K562 (cell line): Measurements from ENCODE around the gene BLOC1S4. TPM values are rescaled to one million over a fixed set of nuclear protein-coding genes. Genes with fewer than 3 reads are reported as not detected.

Experiments
- ATF2 ChIP-seq: sonication (generic); formaldehyde crosslinking; IDR thresholded peaks from 2 replicates; pipeline ENCODE4 v1.8.1; 2022; ENCODE audit warnings: missing genetic modification reagents
- ETV1 ChIP-seq: fragments of 450-650 bp; conservative IDR thresholded peaks from 2 replicates; pipeline ENCODE4 v1.6.1; 2016; ENCODE audit warnings: missing genetic modification characterization, control low read depth, low read depth, missing compliant biosample characterization
- THAP7 ChIP-seq: fragments of 250-450 bp; sonication (Bioruptor Pico); IDR thresholded peaks from 2 replicates; pipeline ENCODE4 v1.5.0; 2021
- USF2 ChIP-seq: sonication (generic); formaldehyde crosslinking; IDR thresholded peaks from 2 replicates; pipeline ENCODE4 v1.5.0; 2020; ENCODE audit warnings: missing genetic modification reagents
- ZFP30 ChIP-seq: fragments of 250-450 bp; sonication (Bioruptor Pico); IDR thresholded peaks from 2 replicates; pipeline ENCODE4 v1.8.0; 2022; ENCODE audit warnings: moderate library complexity, mild to moderate bottlenecking, inconsistent platforms, borderline replicate concordance
- polyA plus RNA-seq, 8 experiments: library from polyadenylated mRNA; depleted of rRNA in 4 of 8; stranded (reverse) in 5 of 8; unstranded in 3 of 8; fragments of >200 nt; fragmentation: Nextera tagmentation in 2 of 8; fragmentation: Illumina TruSeq in 1 of 8; extraction: Ambion mirVana in 2 of 8; extraction: Trizol in 1 of 8; gene quantifications; 2 replicates each; pipeline versions ENCODE4 v1.2.1 to v1.2.3, GENCODE V29; 2011 to 2014; ENCODE audit warnings: inconsistent platforms in 1 of 8, missing spikeins in 1 of 8
- total RNA-seq, 7 experiments: library from RNA; depleted of rRNA in 6 of 7; stranded (reverse); fragments of >200 nt in 6 of 7; fragmentation: Illumina TruSeq in 2 of 7; extraction: Trizol in 2 of 7; gene quantifications; 2 replicates each; pipeline versions ENCODE4 v1.2.1 to v1.2.3, GENCODE V29; 2011 to 2021; ENCODE audit warnings: low replicate concordance in 1 of 7

Gene BLOC1S4
- total and polyA plus RNA-seq, 9 of the 15 experiments (the other 6 are each of a cell fraction or from before 2014, with no cell fraction given): 3.1 to 31.6 (median 11.2) TPM

GRCh38 chr4:6693231-6694176 is 22.5 kb upstream of the BLOC1S4 start, which contains the start of gene S100P (continued):
- TF ChIP-seq THAP7 (CRISPR knock-in tag) (0 out of 2 replicates have a peak, but pooled peaks have one; percentile 31), USF2 (CRISPR knock-in tag) (no peak), ETV1 (tag) (0 out of 2 replicates have a peak, but pooled peaks have one; percentile 25), ZFP30 (CRISPR knock-in tag) (no peak), ATF2 (CRISPR knock-in tag) (no peak)
